Inflammatory macrophage (primary cell): ENCODE measurements around the gene FOXC2.
A peak's percentile ranks its signal among the peaks of the same experiment; 100 is the strongest.

Source experiments
- DNase-seq, 2 donors: peaks; one replicate each; pipeline ENCODE4 v3.0.0-alpha.2; 2020 to 2022

FOXC2 gene

GRCh38 chr16:86557587-86557986 is 9.0 kb upstream of the FOXC2 start:
- DNase-seq = no peak

DNA sequence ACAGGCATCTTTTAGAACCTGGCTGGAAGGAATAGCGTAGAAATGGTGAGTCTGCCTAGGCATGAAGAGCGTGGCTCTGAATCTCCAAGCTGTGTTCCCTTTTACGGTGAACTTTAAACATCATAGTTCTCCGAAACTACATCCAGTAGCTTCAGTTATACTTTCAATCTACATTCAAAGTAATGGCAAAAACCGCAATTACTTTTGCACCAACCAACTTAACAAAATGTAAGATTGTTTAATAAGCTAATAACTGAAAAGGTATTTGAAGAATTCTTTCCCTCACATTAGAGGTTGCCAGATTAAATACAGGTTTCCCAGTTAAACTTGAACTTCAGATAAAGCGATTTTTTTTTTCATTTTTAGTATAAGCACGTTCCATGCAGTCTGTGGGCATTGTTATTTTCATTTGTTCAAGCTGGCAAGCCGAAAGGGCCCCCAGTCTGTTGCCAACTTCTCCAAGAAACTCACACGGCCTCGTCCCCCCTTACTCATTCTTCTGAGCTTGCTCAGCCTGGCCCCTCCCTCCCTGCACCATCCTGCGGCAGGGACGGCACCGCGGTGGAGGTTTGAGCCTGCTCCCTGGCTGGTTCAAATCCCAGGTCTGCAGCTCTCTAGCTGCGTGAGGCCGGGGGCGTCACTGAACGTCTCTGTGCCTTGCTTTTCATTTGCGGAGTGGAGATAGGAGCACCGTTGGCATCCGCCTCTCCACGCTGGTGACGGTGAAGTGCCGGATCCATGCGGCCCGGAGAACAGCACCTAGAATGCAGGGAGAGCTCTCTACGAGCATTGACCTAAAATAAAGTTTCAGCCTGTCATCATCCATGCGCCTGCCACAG is 8.1 kb upstream of the FOXC2 start:
- no peak for DNase-seq

DNA sequence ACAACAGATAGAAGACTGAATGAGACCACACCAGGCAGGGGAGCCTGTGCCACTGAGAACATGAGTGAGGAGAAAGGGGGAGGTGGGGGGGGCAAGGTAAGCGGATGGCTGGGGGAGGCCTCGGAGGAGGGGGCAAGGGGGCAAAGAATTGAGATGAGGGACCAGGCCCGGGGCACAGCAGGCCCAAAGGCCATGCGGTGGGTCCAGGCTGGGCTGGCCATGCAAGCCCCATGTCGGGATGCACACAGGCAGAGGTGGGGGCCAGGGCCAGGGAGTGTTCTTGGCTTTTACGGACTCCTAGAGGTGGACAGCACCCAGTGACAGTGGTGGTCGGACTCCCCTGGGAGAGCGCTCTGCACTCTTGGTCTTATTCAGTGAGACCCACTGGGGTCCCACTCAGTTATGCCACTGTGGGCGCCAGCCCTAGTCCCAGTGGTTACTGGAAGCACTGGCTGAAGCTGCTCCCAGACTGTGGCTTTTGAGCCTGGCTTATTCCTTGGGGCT is 6.8 kb upstream of the FOXC2 start:
- no peak for DNase-seq

GRCh38 chr16:86562356-86562755 is 4.3 kb upstream of the FOXC2 start:
- no peak for DNase-seq

DNA sequence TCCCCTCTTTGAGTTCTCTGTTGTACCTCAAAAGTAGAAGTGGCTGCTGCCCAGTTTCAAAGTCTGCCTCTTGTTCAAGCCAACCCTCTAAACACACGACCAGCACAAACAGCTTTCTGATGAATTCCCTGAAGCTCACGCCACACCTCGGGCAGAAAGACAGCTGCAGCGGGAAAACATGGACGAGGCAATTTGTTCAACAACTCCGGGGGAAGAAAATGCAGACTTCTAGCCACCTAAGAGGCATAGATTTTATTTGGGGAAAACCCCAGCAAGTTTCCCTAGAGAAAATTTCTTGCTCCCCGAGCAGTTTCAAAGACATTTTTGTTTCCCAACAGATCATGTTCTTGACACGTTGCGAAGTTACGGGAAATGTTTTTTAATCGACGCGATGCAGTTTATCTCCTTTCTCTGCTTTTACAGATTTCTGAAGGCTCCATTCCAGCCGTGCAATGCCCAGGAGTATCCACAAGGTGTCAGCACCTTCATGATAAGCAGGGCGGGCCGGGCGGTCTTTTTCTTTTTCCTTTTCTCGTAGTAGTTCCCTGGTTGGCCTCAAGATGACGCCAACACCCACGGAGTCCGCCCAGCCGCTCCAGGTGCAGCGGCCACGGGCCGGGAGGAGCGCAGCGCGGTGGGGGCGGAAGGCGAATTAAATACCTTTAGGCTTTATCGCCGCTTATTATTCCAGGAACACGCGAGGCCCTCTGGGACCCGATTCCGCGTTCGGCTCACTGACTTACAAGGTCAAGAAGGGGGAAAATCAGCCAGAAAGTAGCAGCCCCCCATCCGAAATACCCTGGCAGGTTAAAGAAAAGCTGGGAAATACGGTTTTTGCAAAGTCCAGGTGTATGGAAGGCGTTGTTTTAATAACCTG is 2.9 kb upstream of the FOXC2 start:
- peak; percentile 84 to 90 for DNase-seq

- DNase-seq = no peak
Measured at GRCh38 chr16:86565181-86565631, 1.4 kb upstream of the FOXC2 start.

DNA sequence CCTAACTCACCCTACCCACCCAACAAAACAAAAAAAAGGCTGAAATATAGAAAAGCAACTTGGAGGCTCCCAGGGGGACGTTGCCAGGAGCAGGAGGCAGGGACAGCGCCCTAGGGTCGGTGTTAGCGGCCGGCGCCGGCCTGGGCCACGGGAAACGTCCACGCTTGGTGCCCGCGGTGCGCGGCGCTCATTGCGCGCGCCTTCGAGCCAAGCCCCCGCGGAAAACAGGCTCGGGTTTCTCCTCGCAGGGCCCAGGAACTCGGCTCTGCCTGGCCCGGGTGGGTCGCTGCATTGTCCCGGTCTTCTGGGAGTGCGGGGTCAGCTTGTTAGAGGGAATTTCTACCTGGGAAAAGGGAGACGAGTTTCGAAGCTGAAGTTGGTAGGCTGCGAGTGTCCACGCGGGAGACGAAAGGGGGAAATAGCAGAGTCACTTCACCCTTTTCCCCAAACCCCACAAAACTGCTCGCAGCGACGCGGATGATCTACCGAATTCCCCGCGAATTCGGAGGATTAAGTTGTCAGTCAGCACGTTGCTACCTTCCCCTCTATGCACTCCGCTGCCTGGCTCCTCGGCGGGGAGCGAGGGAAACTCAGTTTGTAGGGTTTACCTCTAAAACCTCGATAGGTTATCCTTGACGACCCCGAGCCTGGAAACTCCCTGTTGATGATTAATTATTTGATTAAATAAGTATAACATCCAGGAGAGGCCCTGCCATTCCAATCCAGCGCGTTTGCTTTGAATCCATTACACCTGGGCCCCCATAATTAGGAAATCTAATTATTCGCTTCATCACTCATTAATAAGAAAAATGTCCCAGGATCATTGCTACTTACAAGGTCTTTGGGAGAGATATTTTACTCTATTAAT is 751 bp upstream of the FOXC2 start:
- DNase-seq = no peak

DNA sequence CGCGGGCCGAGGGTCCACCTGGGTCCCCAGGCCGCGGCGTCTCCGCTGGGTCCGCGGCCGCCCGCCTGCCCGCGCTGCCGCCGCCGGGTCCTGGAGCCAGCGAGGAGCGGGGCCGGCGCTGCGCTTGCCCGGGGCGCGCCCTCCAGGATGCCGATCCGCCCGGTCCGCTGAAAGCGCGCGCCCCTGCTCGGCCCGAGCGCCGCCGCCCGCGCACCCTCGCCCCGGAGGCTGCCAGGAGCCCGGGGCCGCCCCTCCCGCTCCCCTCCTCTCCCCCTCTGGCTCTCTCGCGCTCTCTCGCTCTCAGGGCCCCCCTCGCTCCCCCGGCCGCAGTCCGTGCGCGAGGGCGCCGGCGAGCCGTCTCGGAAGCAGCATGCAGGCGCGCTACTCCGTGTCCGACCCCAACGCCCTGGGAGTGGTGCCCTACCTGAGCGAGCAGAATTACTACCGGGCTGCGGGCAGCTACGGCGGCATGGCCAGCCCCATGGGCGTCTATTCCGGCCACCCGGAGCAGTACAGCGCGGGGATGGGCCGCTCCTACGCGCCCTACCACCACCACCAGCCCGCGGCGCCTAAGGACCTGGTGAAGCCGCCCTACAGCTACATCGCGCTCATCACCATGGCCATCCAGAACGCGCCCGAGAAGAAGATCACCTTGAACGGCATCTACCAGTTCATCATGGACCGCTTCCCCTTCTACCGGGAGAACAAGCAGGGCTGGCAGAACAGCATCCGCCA is 504 bp downstream of the FOXC2 start:
- DNase-seq = no peak

- no peak for DNase-seq
Measured at GRCh38 chr16:86567701-86568581, 1.3 kb downstream of the FOXC2 start.

DNA sequence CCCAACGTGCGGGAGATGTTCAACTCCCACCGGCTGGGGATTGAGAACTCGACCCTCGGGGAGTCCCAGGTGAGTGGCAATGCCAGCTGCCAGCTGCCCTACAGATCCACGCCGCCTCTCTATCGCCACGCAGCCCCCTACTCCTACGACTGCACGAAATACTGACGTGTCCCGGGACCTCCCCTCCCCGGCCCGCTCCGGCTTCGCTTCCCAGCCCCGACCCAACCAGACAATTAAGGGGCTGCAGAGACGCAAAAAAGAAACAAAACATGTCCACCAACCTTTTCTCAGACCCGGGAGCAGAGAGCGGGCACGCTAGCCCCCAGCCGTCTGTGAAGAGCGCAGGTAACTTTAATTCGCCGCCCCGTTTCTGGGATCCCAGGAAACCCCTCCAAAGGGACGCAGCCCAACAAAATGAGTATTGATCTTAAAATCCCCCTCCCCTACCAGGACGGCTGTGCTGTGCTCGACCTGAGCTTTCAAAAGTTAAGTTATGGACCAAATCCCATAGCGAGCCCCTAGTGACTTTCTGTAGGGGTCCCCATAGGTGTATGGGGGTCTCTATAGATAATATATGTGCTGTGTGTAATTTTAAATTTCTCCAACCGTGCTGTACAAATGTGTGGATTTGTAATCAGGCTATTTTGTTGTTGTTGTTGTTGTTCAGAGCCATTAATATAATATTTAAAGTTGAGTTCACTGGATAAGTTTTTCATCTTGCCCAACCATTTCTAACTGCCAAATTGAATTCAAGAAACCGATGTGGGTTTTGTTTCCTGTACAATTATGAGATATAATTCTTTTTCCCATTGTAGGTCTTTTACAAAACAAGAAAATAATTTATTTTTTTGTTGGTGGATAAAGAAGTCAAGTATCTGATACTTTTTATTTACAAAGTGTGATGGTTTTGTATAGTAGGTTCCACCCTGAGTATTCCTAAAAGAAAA is 2.3 kb downstream of the FOXC2 start:
- no peak for DNase-seq

DNA sequence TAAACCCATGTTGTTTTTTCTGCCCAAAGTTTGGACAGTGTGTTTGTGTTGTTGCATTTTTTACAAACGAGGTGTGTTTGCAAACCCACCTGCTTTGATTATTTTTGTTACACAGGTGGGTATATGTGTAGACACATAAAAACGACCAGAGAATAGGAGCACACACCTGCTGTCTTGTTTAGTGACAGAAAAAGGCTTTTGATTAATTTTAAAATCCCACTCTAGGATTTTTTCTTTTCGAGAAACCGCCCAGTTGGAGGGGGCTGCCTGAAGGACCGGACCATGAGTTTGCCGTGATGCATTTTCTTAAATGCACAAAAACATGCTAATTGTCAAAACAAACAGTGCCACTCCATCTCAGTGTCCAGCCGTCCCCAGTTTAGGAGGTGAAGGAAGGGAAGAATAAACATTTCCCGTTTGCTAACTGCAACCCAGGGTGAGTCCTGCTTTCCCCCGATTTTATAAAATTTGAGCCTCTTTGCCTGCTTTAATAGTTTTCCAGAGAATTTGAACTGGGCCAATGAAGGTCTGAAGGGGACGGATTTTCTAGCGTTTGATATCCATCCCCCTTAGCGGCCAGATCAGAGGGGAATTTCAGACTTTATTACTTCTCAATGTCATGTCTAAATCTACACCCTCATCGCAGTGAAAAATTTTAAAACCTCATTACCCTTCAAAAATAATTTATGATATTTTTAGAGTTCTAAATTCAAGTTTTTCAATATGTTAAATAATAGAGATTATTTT is 3.2 kb downstream of the FOXC2 start:
- no peak for DNase-seq

DNA sequence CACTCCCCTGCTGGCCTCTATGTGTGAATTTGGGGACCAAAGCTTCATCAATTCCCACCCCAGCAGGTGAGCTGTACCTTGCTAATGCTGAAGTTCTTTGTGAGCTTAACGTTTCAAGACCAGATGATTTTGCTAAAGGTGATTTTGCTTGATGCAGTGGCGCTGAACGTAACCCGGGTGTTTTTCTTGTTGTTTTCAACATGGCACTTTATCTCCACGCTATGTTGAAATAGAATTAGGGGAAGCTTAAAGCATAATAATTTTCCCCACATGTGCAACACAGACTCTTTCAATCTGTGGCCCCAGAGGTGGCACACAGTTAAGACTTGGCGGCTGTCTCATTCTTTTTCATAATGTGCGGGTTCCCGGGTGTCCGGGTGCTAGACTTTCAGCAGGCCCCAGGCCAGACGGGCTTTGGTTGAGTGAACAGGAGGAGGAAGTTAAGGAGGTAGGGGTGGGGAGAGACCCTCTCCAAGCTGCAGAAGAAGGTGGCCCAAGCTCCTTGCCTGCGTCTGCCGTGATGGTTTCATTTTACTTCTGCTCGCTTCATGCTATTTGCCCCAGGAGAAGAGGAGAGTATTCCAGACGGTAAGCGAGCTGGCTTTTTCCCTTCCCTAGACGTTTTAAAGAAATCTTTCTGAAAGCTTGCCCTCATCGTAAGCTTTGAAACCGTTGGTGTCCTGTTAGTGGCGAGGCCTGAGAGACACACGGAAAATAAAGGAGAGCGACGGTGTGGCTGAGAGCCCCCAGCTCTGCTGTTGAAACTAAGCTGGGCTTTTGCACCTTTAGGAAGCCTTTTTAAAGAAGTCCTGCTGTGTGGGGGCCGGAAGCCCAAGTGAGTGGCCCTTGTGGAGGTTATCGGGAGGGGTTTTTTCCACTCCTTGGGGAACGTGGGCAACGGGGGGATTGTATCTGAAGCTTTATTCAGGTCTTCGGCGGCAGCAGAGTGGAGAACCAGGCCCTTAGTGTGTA is 4.2 kb downstream of the FOXC2 start:
- no peak for DNase-seq

DNA sequence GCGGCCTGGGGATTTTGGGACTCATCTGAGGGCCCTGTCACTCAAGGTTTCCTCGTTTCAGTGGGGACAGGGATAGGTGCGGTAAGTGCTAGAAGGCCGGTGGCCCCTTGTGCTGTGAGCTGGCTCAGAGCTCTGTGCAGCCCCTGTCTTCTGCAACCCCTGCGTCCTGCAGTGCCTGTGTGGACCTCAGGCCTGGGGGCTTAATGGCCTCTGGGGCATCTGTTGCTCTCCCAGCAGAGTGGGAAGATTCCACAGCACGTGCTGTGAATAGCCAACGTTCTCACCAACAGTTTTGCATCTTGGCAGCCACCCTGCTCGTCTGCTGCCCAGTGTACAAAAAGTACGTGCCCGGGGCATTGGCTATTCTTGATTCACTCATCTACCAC is 4.9 kb downstream of the FOXC2 start:
- DNase-seq = no peak

DNA sequence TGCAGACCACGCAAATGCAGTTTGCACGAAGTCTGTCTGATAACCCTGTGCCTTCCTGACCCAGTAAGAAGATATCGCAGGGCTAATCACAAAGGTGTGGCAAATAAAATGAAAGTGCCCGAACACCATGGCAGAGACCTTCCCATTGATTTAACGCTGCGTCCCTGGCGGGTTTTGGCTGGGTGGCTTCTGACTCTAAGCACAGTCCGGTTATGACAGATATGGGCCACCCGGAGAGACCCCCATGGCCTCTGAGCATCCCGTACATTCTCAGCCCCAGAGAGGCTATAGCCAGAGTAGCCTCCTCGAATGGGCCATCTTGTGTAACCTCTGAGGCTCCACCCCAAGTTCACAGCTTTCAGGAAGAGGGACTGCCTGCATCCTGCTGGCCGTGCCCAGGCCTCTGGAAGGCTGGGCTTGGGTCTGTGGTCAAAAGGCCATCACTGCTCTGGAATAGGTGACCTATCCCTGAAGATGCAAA is 5.5 kb downstream of the FOXC2 start:
- DNase-seq = no peak

- DNase-seq = no peak
Measured at GRCh38 chr16:86572606-86573005, 6.0 kb downstream of the FOXC2 start.

DNA sequence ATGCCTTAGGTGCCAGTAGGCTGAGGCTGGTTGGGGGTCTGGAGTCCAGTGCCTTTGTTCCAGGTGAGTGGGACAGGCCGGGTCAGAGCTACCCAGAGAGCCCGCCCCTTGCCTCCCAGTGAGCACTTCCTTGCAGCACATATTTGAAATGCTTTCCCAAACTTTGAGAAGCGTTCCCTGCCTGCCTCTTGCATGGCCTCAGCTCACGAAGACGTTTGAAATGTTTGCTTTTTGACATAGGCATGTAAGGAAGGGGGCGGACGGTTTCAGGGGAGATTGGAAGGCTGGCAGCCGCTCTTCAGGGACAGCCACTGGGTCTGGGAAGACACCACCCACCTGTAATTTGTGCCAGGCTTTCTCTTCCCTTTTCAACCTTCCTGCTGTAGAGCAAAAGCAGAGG is 6.6 kb downstream of the FOXC2 start:
- no peak for DNase-seq
